ENCODE measurements around the gene METTL16. TPM values are rescaled to one million over a fixed set of nuclear protein-coding genes. Genes with fewer than 3 reads are reported as not detected.
A peak's percentile ranks its signal among the peaks of the same experiment; 100 is the strongest.

Gene METTL16
- total RNA-seq, 4 donors from 2014 or later: 25.1 to 118 (median 49.3) TPM

GRCh38 chr17:2385240-2386210 is 126.2 kb downstream of the METTL16 start:
- intact Hi-C loops (cut with DNase I; ENCODE audit: low total_unique reads): no loop called here
- H3K27ac ChIP-seq: no peak overlapping the region

GRCh38 chr17:2384439-2385127 is 127.1 kb downstream of the METTL16 start:
- intact Hi-C loops (cut with DNase I; ENCODE audit: low total_unique reads): no loop called here
- no peak for DNase-seq
- no peak overlapping the region for H3K4me3 ChIP-seq
- H3K27ac ChIP-seq: no peak overlapping the region
- no peaks in the 10 kb centered on the region for H3K4me1 ChIP-seq
- H3K9me3 ChIP-seq: no peaks in the 10 kb centered on the region
- H3K27me3 ChIP-seq: no peaks in the 10 kb centered on the region
- no peak for TF ChIP-seq CTCF (IDR thresholded peaks at IDR 0.05)
- TF ChIP-seq POLR2A (IDR thresholded peaks at IDR 0.05): no peak
- H3K36me3 ChIP-seq: no peaks in the 10 kb centered on the region

More at GRCh38 chr17:2385240-2386210, 126.2 kb downstream of the METTL16 start:
- Histone ChIP-seq H3K36me3 (no peaks in the 10 kb centered on the region), H3K27me3 (no peaks in the 10 kb centered on the region), H3K4me1 (peaks cover under 1 to 4% of the 10 kb centered on the region in 2 donors), H3K4me3 (no peak overlapping the region), H3K9me3 (no peaks in the 10 kb centered on the region)
- no peak for TF ChIP-seq CTCF (IDR thresholded peaks at IDR 0.05)
- no peak for TF ChIP-seq POLR2A (IDR thresholded peaks at IDR 0.05)
- DNase-seq: no peak

- Histone ChIP-seq H3K4me3 (no peak overlapping the region), H3K9me3 (no peaks in the 10 kb centered on the region), H3K27me3 (no peaks in the 10 kb centered on the region), H3K27ac (peak overlapping the region; percentile 43 to 61), H3K36me3 (no peaks in the 10 kb centered on the region), H3K4me1 (no peaks in the 10 kb centered on the region)
- no peak for DNase-seq
- no peak for TF ChIP-seq POLR2A (IDR thresholded peaks at IDR 0.05)
- intact Hi-C loops (cut with DNase I; ENCODE audit: low total_unique reads): loop anchor here (2.0 kb wide), 1 partner anchor 29 kb away; no protein-coding TSS in a partner anchor
Measured at GRCh38 chr17:2383628-2384167, 128.0 kb downstream of the METTL16 start.

- Histone ChIP-seq H3K4me1 (no peaks in the 10 kb centered on the region), H3K9me3 (no peaks in the 10 kb centered on the region), H3K27ac (no peak overlapping the region), H3K36me3 (no peaks in the 10 kb centered on the region), H3K4me3 (no peak overlapping the region), H3K27me3 (no peaks in the 10 kb centered on the region)
- no peak for DNase-seq
- no peak for TF ChIP-seq POLR2A (IDR thresholded peaks at IDR 0.05)
- no peak for TF ChIP-seq CTCF (IDR thresholded peaks at IDR 0.05)
- intact Hi-C loops (cut with DNase I; ENCODE audit: low total_unique reads): no loop called here
Measured at GRCh38 chr17:2380950-2381649, 130.6 kb downstream of the METTL16 start.

GRCh38 chr17:2380226-2380922 is 131.3 kb downstream of the METTL16 start:
- no peaks in the 10 kb centered on the region for H3K27me3 ChIP-seq
- intact Hi-C loops (cut with DNase I; ENCODE audit: low total_unique reads): no loop called here
- H3K4me1 ChIP-seq: no peaks in the 10 kb centered on the region
- no peaks in the 10 kb centered on the region for H3K36me3 ChIP-seq
- no peak for DNase-seq
- no peak for TF ChIP-seq CTCF (IDR thresholded peaks at IDR 0.05)
- no peak for TF ChIP-seq POLR2A (IDR thresholded peaks at IDR 0.05)
- no peaks in the 10 kb centered on the region for H3K9me3 ChIP-seq
- no peak overlapping the region for H3K27ac ChIP-seq
- H3K4me3 ChIP-seq: no peak overlapping the region

Measured in uterus (tissue), 4 donors.